Measurements from ENCODE around the gene NR2F1.

NR2F1 gene

GRCh38 chr5:93601071-93601801 lies 18.2 kb downstream of the NR2F1 start:
- no peak overlapping the region for H3K4me2 ChIP-seq (ENCODE audit: low read depth, low read length, poor library complexity, severe bottlenecking)
- H3K9ac ChIP-seq (ENCODE audit: low read length) = no peak overlapping the region
- H3K79me2 ChIP-seq (ENCODE audit: insufficient read depth, low read length) = no peaks in the 10 kb centered on the region
- H3F3A ChIP-seq (ENCODE audit: insufficient read depth) = no peaks in the 10 kb centered on the region
- no peak overlapping the region for H2AFZ ChIP-seq (ENCODE audit: low read depth, low read length, severe bottlenecking)
- H3K4me3 ChIP-seq (ENCODE audit: insufficient read depth, low read length, poor library complexity, severe bottlenecking) = no peak overlapping the region
- no peaks in the 10 kb centered on the region for H3K9me2 ChIP-seq (replicated peaks; ENCODE audit: insufficient read depth, low read length)
- no peak overlapping the region for H3K27ac ChIP-seq (ENCODE audit: low read depth, low read length)
- H3K9me3 ChIP-seq (ENCODE audit: insufficient read depth, low read length) = no peaks in the 10 kb centered on the region
- no peaks in the 10 kb centered on the region for H4K20me1 ChIP-seq (ENCODE audit: low read depth, low read length)
- H3K36me3 ChIP-seq (ENCODE audit: low read length) = no peaks in the 10 kb centered on the region
- no peaks in the 10 kb centered on the region for H3K27me3 ChIP-seq (ENCODE audit: low read length)
- TF ChIP-seq CTCF (IDR thresholded peaks at IDR 0.05; ENCODE audit: insufficient read depth, low read length, poor library complexity, severe bottlenecking) (no peak), EZH2phosphoT487 (conservative IDR thresholded peaks at IDR 0.05; ENCODE audit: low read length) (no peak)

- TF ChIP-seq CTCF (IDR thresholded peaks at IDR 0.05; ENCODE audit: insufficient read depth, low read length, poor library complexity, severe bottlenecking) (no peak), EZH2phosphoT487 (conservative IDR thresholded peaks at IDR 0.05; ENCODE audit: low read length) (no peak)
- H3K4me3 ChIP-seq (ENCODE audit: insufficient read depth, low read length, poor library complexity, severe bottlenecking) = no peak overlapping the region
- no peaks in the 10 kb centered on the region for H3K9me3 ChIP-seq (ENCODE audit: insufficient read depth, low read length)
- H3K9ac ChIP-seq (ENCODE audit: low read length) = no peak overlapping the region
- H3K27me3 ChIP-seq (ENCODE audit: low read length) = no peaks in the 10 kb centered on the region
- H3K79me2 ChIP-seq (ENCODE audit: insufficient read depth, low read length) = no peaks in the 10 kb centered on the region
- no peak overlapping the region for H2AFZ ChIP-seq (ENCODE audit: low read depth, low read length, severe bottlenecking)
- H3F3A ChIP-seq (ENCODE audit: insufficient read depth) = no peaks in the 10 kb centered on the region
- no peaks in the 10 kb centered on the region for H4K20me1 ChIP-seq (ENCODE audit: low read depth, low read length)
- no peaks in the 10 kb centered on the region for H3K9me2 ChIP-seq (replicated peaks; ENCODE audit: insufficient read depth, low read length)
- H3K36me3 ChIP-seq (ENCODE audit: low read length) = no peaks in the 10 kb centered on the region
- no peak overlapping the region for H3K27ac ChIP-seq (ENCODE audit: low read depth, low read length)
- H3K4me2 ChIP-seq (ENCODE audit: low read depth, low read length, poor library complexity, severe bottlenecking) = no peak overlapping the region
These were observed 18.8 kb downstream of the NR2F1 start for GRCh38 chr5:93601802-93602155.

GRCh38 chr5:93602241-93603077 lies 19.4 kb downstream of the NR2F1 start:
- no peak overlapping the region for H3K27ac ChIP-seq (ENCODE audit: low read depth, low read length)
- H3K36me3 ChIP-seq (ENCODE audit: low read length) = no peaks in the 10 kb centered on the region
- no peak for TF ChIP-seq EZH2phosphoT487 (conservative IDR thresholded peaks at IDR 0.05; ENCODE audit: low read length)
- no peaks in the 10 kb centered on the region for H3F3A ChIP-seq (ENCODE audit: insufficient read depth)
- H3K79me2 ChIP-seq (ENCODE audit: insufficient read depth, low read length) = no peaks in the 10 kb centered on the region
- H3K9me2 ChIP-seq (replicated peaks; ENCODE audit: insufficient read depth, low read length) = no peaks in the 10 kb centered on the region
- H2AFZ ChIP-seq (ENCODE audit: low read depth, low read length, severe bottlenecking) = no peak overlapping the region
- H3K27me3 ChIP-seq (ENCODE audit: low read length) = no peaks in the 10 kb centered on the region
- H3K4me3 ChIP-seq (ENCODE audit: insufficient read depth, low read length, poor library complexity, severe bottlenecking) = no peak overlapping the region
- no peaks in the 10 kb centered on the region for H4K20me1 ChIP-seq (ENCODE audit: low read depth, low read length)
- no peak overlapping the region for H3K4me2 ChIP-seq (ENCODE audit: low read depth, low read length, poor library complexity, severe bottlenecking)
- H3K9me3 ChIP-seq (ENCODE audit: insufficient read depth, low read length) = no peaks in the 10 kb centered on the region
- H3K9ac ChIP-seq (ENCODE audit: low read length) = no peak overlapping the region
